NCI-H226 (cell line): Measurements from ENCODE around the gene CSE1L.
A peak's percentile ranks its signal among the peaks of the same experiment; 100 is the strongest.
"Not testable (repeated sequence)": the region's sequence is repeated elsewhere in the genome, so short reads cannot be mapped to it uniquely, and the experiment has no call there.

Experiments
- DNase-seq: peaks from one replicate; pipeline ENCODE4 v3.0.0-alpha.2; 2015

The CSE1L gene

DNA sequence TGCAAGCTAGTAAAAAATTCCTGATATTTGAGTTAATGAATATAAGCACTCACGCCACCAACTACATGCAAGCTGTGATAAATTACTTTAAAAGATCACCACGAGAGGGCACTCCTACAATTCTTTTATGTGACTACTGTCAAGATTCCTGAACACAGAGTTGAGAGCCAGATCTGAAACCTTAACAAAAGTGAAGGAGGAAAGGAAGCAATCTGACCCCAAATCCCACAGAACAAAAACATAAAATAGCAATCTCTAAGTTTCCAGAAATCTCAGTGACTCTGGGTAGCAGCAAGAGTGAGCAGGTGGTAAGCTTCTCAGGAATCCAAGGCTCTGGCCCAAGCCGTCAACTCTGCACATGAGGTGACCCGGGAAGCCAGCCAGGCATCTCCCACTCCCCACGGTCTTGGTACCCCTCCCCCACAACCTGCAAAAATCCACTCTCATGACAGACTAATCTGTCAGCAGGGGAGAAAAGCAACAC lies 86.9 kb downstream of the CSE1L start:
- peak; percentile 34 for DNase-seq

DNA sequence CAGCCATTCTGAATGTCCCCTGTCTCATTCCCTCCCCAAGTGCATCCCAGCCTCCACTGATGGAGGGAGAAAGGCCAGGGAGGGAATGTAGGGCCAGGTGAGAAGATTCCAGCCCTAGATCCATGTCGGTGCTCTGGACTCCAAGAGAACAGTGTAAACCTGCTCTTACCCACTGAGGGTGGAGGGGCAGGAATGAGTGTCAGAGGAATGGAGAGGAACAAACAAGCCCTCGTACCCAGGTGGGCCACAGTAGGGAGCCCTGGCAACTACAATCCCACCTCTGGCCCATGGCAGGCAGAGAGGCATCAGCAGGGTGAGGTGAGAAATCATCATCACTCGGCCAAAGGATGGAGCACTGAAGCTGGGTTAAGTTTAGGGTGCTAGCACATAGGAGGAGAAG lies 87.5 kb downstream of the CSE1L start:
- no peak for DNase-seq

DNA sequence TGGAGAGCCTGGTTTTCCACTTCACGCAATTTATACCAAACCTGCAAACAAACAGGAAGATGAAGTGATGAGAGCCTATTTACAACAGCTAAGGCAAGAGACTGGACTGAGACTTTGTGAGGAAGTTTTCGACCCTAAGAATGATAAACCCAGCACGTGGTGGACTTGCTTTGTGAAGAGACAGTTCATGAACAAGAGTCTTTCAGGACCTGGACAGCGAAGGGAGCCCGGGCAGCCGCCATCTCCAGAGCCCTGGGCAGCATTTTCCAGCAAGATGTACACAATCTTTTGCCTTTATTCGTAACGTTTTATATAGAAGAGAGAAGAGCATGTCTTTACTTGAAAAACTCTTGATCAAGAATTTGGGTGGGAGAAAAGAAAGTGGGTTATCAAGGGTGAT lies 88.7 kb downstream of the CSE1L start:
- DNase-seq = not testable (repeated sequence)

DNA sequence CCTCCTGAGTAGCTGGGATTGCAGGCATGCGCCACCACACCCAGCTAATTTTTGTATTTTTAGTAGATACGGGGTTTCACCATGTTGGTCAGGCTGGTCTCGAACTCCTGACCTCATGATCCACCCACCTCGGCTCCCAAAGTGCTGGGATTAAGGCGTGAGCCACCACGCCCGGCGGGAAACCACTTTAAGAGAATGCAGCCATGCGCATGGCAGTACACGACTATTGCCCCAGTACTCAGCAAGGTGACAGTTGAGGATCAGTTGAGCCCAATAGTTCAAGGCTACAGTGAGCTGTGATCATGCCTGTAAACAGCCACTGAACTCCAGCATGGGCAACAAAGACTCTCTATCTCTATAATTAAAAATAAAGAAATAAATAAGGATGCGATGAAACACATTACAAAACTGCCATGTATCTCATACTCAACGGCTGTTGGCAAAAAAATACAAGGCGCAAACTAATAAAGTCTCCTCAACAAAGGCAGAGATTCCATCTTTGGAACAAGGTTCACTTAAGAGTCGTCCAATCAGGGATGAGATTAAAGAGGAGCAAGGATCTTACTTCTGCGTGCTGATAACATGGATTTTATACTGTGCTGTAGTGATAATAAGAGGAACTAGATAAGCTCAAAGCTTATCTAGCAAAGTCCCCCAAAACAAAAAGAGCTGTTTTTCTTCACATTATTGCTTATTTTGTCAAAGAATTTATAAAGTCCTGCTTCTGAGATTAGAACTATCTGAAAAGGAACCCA lies 90.9 kb downstream of the CSE1L start:
- no peak for DNase-seq

DNA sequence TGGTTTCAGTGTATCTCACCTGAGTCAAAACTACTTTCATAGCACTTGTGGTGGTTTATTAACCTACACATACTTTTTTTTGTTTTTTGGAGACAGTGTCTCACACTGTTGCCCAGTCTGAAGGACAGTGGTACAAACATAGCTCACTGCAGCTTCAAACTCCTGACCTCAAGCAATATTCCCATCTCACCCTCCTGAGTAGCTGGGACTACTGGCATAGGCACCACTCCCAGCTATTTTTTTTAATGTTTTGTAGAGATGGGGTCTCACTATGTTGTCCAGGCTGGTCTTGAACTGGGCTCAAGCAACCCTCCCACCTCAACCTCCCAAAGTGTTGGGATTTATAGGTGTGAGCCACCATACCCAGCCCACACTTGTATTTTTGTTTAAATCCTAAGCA lies 92.3 kb downstream of the CSE1L start:
- no peak for DNase-seq

DNA sequence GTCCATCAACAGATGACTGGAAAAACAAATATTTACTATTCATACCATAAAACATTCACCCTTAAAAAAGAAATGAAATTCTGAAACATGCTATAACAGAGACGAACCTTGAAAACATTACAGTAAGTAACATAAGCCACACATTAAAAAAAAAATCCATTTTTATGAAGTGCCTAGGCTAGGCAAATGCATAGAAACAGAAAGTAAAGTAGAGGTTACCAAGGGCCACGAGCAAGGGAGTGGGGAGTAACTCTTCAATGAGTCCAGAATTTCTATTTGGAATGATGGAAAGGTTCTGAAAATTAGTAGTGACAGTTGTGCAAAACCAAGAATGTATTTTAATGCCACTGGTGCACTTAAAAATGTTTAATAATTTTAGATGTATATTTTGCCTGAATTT lies 94.3 kb downstream of the CSE1L start:
- DNase-seq = no peak

DNA sequence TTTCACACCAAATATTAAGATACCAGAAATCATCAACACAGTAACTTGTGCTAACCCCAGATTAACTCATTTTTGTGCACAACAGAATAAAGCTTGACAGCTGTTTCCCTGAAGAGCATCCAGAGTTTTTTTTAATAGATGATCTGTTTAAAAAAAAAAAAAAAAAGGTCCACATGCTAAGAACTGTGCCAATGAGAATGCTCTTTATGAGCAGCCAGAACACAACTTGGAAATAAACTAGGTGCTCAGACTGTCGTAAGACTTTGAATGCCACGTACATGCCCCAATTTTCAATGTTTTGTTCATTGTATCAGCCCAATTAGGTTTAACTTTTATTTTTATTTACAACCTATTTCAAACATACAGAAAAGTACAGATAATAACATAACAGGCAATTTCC lies 94.7 kb downstream of the CSE1L start:
- no peak for DNase-seq
